HG02840 (cell line): ENCODE measurements around the gene RFX4.

Experiments
- ATAC-seq: cut with Tn5 transposase; IDR thresholded peaks from one replicate; pipeline ENCODE4 v1.9.1; 2021; ENCODE audit warnings: mild to moderate bottlenecking, moderate library complexity, moderate number of reproducible peaks; ENCODE audit not compliant: unreplicated experiment, low FRiP score

The RFX4 gene

GRCh38 chr12:106582641-106583230 lies at the start of gene RFX4:
Gene RFX4 (plus strand): TSS chr12:106583004. CDS start chr12:106583321, 317 bp downstream.
- ATAC-seq: no peak

- ATAC-seq: no peak
These were observed 41.6 kb upstream of the RFX4 start for GRCh38 chr12:106541201-106541600.

GRCh38 chr12:106551410-106551809 lies 31.4 kb upstream of the RFX4 start:
- no peak for ATAC-seq

- no peak for ATAC-seq
These were observed 30.6 kb upstream of the RFX4 start for GRCh38 chr12:106552228-106552627.

GRCh38 chr12:106564678-106565329 lies 18.0 kb upstream of the RFX4 start:
- no peak for ATAC-seq

GRCh38 chr12:106566771-106567170 lies 16.0 kb upstream of the RFX4 start:
- ATAC-seq: no peak

- ATAC-seq: no peak
These were observed 9.6 kb upstream of the RFX4 start for GRCh38 chr12:106573239-106573638.

- ATAC-seq: no peak
These were observed 6.0 kb upstream of the RFX4 start for GRCh38 chr12:106576848-106577247.

GRCh38 chr12:106580671-106581508 lies 1.9 kb upstream of the RFX4 start:
- ATAC-seq: no peak

- ATAC-seq: no peak
These were observed 1.1 kb upstream of the RFX4 start for GRCh38 chr12:106581543-106582248.

GRCh38 chr12:106582249-106582591 lies 584 bp upstream of the RFX4 start:
- no peak for ATAC-seq

GRCh38 chr12:106583242-106584103 lies 669 bp downstream of the RFX4 start:
- ATAC-seq: no peak

- ATAC-seq: no peak
These were observed 1.6 kb downstream of the RFX4 start for GRCh38 chr12:106584104-106585064.

- no peak for ATAC-seq
These were observed 2.3 kb downstream of the RFX4 start for GRCh38 chr12:106585105-106585520.

GRCh38 chr12:106585521-106586277 lies 2.9 kb downstream of the RFX4 start:
- no peak for ATAC-seq

GRCh38 chr12:106586278-106586802 lies 3.5 kb downstream of the RFX4 start:
- ATAC-seq: no peak

- no peak for ATAC-seq
These were observed 4.2 kb downstream of the RFX4 start for GRCh38 chr12:106586803-106587684.
